IPS-18a (cell line): ENCODE data around the gene TEX14.
"Not testable (repeated sequence)": the region's sequence is repeated elsewhere in the genome, so short reads cannot be mapped to it uniquely, and the experiment has no call there.

Source experiments
- H3K27ac ChIP-seq: one replicate; pipeline ENCODE4 v1.5.1; 2013; ENCODE audit warnings: low read length
- H3K27me3 ChIP-seq: one replicate; pipeline ENCODE4 v1.6.1; 2013; ENCODE audit warnings: mild to moderate bottlenecking, low read length; ENCODE audit not compliant: control insufficient read depth, insufficient read depth
- H3K36me3 ChIP-seq: one replicate; pipeline ENCODE4 v1.6.1; 2013; ENCODE audit warnings: low read depth, low read length; ENCODE audit not compliant: control insufficient read depth
- H3K4me1 ChIP-seq: one replicate; pipeline ENCODE4 v1.6.1; 2013; ENCODE audit warnings: low read depth, low read length; ENCODE audit not compliant: control insufficient read depth
- H3K4me3 ChIP-seq: one replicate; pipeline ENCODE4 v1.5.1; 2013; ENCODE audit warnings: low read length
- H3K9ac ChIP-seq: one replicate; pipeline ENCODE4 v1.6.1; 2013; ENCODE audit warnings: mild to moderate bottlenecking, low read length, moderate library complexity
- H3K9me3 ChIP-seq: one replicate; pipeline ENCODE4 v1.6.1; 2013; ENCODE audit warnings: low read depth, low read length; ENCODE audit not compliant: control insufficient read depth

The TEX14 gene

DNA sequence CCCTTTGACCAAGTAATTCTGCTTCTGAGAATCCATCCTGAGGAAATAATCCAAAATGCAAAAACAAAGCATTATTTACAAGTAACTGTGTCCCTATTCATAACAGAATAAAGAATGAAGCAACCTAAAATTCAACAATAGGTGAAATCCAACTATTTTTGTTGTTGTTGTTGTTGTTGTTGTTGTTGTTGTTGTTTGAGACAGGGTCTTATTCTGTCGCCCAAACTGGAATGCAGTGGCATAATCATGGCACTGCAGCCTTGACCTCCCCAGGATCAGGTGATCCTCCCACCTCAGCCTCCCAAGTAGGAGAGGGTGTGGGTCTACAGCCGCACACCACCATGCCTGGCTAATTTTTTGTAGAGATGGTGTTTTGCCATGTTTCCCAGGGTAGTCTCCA, 101.5 kb downstream of the TEX14 start:
- Histone ChIP-seq H3K9ac (no peak overlapping the region), H3K36me3 (no peaks in the 10 kb centered on the region), H3K27me3 (no peaks in the 10 kb centered on the region), H3K9me3 (no peaks in the 10 kb centered on the region), H3K4me1 (no peaks in the 10 kb centered on the region), H3K27ac (no peak overlapping the region), H3K4me3 (no peak overlapping the region)

DNA sequence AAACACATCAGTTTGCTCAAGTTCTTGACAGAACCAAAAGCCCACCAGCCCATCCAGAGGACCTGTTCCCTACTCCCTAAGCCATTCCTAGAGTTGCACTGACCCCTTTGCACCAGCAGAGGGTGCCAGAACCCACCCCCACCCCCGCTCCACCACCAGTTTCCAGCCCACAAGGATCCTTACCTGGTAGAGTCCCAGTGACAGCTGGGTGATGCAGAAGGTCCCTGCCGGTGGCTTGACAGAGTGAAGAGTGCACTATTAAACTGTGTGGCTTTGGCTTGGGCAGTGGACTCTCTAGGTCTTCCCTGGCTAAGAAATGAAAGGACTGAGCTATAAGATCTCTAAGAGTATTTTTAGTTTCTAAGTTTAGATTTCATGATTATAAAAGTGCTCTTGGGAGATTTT, 104.1 kb downstream of the TEX14 start:
- Histone ChIP-seq H3K9me3 (no peaks in the 10 kb centered on the region), H3K36me3 (no peaks in the 10 kb centered on the region), H3K4me3 (no peak overlapping the region), H3K9ac (no peak overlapping the region), H3K27ac (no peak overlapping the region), H3K27me3 (no peaks in the 10 kb centered on the region), H3K4me1 (no peaks in the 10 kb centered on the region)

GRCh38 chr17:58586009-58586644, 105.7 kb downstream of the TEX14 start:
- Histone ChIP-seq H3K4me1 (no peaks in the 10 kb centered on the region), H3K36me3 (no peaks in the 10 kb centered on the region), H3K9ac (no peak overlapping the region), H3K4me3 (no peak overlapping the region), H3K27ac (no peak overlapping the region), H3K9me3 (no peaks in the 10 kb centered on the region), H3K27me3 (no peaks in the 10 kb centered on the region)

- Histone ChIP-seq H3K36me3 (no peaks in the 10 kb centered on the region), H3K9me3 (no peaks in the 10 kb centered on the region), H3K27me3 (no peaks in the 10 kb centered on the region), H3K27ac (no peak overlapping the region), H3K4me3 (no peak overlapping the region), H3K4me1 (no peaks in the 10 kb centered on the region), H3K9ac (no peak overlapping the region)
Measured at GRCh38 chr17:58585554-58585953, 106.3 kb downstream of the TEX14 start.

GRCh38 chr17:58583486-58583885, 108.4 kb downstream of the TEX14 start:
- H3K4me3 ChIP-seq: no peak overlapping the region
- no peak overlapping the region for H3K27ac ChIP-seq
- H3K36me3 ChIP-seq: no peaks in the 10 kb centered on the region
- H3K4me1 ChIP-seq: no peaks in the 10 kb centered on the region
- no peak overlapping the region for H3K9ac ChIP-seq
- H3K27me3 ChIP-seq: no peaks in the 10 kb centered on the region
- H3K9me3 ChIP-seq: no peaks in the 10 kb centered on the region

- H3K36me3 ChIP-seq, H3K9ac ChIP-seq, H3K4me1 ChIP-seq, H3K4me3 ChIP-seq, H3K9me3 ChIP-seq, H3K27ac ChIP-seq, H3K27me3 ChIP-seq: not testable (repeated sequence)
Measured at GRCh38 chr17:58582718-58583117, 109.1 kb downstream of the TEX14 start.

DNA sequence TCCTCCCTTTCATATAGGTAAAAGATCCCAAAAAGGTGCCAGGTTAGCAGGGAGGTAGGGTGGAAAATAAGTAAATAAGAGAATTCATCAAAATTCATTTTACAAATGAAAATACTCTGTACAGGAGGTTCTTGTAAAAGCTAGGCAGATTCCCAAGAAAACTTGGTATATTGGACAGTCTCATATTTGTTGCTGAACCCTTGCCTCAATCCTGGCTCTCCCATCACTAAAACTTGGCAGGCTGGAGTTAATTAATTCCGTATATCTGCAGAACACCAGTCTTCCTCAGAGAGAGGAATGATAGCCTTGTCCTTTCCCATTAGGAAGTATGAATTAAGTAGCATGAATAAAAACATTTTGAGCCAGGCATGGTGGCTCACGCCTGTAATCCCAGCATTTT, 111.2 kb downstream of the TEX14 start:
- H3K27me3 ChIP-seq: no peaks in the 10 kb centered on the region
- H3K9ac ChIP-seq: no peak overlapping the region
- no peaks in the 10 kb centered on the region for H3K36me3 ChIP-seq
- H3K27ac ChIP-seq: no peak overlapping the region
- H3K4me1 ChIP-seq: no peaks in the 10 kb centered on the region
- H3K9me3 ChIP-seq: no peaks in the 10 kb centered on the region
- no peak overlapping the region for H3K4me3 ChIP-seq

DNA sequence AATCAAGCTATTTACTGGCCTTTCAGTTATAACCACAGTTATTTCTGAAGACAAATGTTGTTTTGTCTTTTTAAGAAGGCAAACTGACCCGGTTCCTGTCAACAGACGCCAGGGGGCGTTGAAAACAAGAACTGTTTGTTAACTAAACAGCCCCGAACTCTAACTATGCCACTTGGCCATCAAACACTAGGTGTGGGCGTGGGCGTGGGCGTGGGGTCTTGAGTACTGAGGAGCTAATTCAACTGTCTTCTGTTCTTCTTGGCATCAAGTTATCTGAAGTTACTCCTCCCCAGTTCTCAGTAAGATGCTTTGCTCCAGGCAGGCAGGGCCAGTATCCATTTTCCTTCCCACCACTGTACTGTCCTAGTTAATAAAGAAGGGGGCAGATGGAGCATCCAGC, 114.1 kb downstream of the TEX14 start:
- Histone ChIP-seq H3K4me3 (no peak overlapping the region), H3K27me3 (no peaks in the 10 kb centered on the region), H3K9ac (no peak overlapping the region), H3K27ac (no peak overlapping the region), H3K9me3 (no peaks in the 10 kb centered on the region), H3K4me1 (no peaks in the 10 kb centered on the region), H3K36me3 (no peaks in the 10 kb centered on the region)

GRCh38 chr17:58576679-58577367, 115.0 kb downstream of the TEX14 start:
- Histone ChIP-seq H3K27me3 (no peaks in the 10 kb centered on the region), H3K9me3 (no peaks in the 10 kb centered on the region), H3K36me3 (no peaks in the 10 kb centered on the region), H3K27ac (no peak overlapping the region), H3K4me1 (no peaks in the 10 kb centered on the region), H3K4me3 (no peak overlapping the region), H3K9ac (no peak overlapping the region)

DNA sequence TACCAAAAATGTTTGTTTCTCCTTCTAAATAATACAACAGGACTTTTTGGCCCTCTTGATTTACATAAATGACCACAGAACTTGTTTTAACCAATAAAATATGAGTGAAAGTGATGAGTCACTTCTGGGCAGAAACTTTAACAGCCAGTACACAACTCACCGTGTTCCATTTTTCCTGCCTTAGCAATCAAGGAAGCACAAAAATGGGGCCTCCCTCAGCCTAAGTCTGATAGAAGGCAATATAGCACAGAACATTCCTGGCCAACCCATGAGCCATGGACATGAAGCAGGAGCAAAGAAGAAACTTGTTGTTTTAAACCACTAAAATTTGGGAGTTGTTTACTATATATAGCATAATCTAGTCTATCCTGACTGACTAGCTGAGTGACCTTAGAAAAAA, 116.3 kb downstream of the TEX14 start:
- no peak overlapping the region for H3K4me3 ChIP-seq
- H3K27ac ChIP-seq: no peak overlapping the region
- H3K9ac ChIP-seq: no peak overlapping the region
- H3K36me3 ChIP-seq: no peaks in the 10 kb centered on the region
- no peaks in the 10 kb centered on the region for H3K27me3 ChIP-seq
- no peaks in the 10 kb centered on the region for H3K4me1 ChIP-seq
- H3K9me3 ChIP-seq: no peaks in the 10 kb centered on the region

GRCh38 chr17:58574025-58574424, 117.8 kb downstream of the TEX14 start:
- Histone ChIP-seq H3K27ac (no peak overlapping the region), H3K9ac (no peak overlapping the region), H3K27me3 (no peaks in the 10 kb centered on the region), H3K4me3 (no peak overlapping the region), H3K4me1 (no peaks in the 10 kb centered on the region), H3K9me3 (no peaks in the 10 kb centered on the region), H3K36me3 (no peaks in the 10 kb centered on the region)

GRCh38 chr17:58572846-58573245, 119.0 kb downstream of the TEX14 start:
- Histone ChIP-seq H3K9ac (no peak overlapping the region), H3K36me3 (no peaks in the 10 kb centered on the region), H3K9me3 (no peaks in the 10 kb centered on the region), H3K27ac (no peak overlapping the region), H3K4me1 (peaks cover 4% of the 10 kb centered on the region), H3K27me3 (no peaks in the 10 kb centered on the region), H3K4me3 (no peak overlapping the region)
